K562 (cell line): ENCODE measurements around the gene KRT222. TPM values are rescaled to one million over a fixed set of nuclear protein-coding genes. Genes with fewer than 3 reads are reported as not detected.

ENCODE experiments used
- ATAC-seq: fragments of 200-7000 bp; cut with Tn5 transposase; 3 replicates; pipeline ENCODE4 v1.9.1; 2020; ENCODE audit warnings: moderate library complexity
- BruUV-seq: library from RNA; stranded (reverse); fragments of 400-500 nt; replicated peaks from 2 replicates; lab custom pipeline; 2021; lab: Mats Ljungman, UMichigan
- CTCF ChIA-PET: fragments of 300-600 bp; formaldehyde crosslinking; extraction: SDS; loops from one replicate; lab custom pipeline; 2021; ENCODE audit warnings: low intra/inter-chr PET ratio; lab: Yijun Ruan, JAX
- POLR2A ChIA-PET: fragments of 300-600, 350-650 bp; sonication (Branson Sonifier 250); formaldehyde crosslinking; extraction: SDS; loops from one replicate; lab custom pipeline; 2021; ENCODE audit warnings: antibody characterized with exemption, inconsistent platforms; lab: Yijun Ruan, JAX
- DNase-seq, 4 experiments: peaks; one replicate each; pipeline versions ENCODE4 v3.0.0 to v3.0.0-alpha.2; 2011 to 2018; ENCODE audit warnings: low spot score in 3 of 4, mixed read lengths in 3 of 4; ENCODE audit errors: extremely low read depth in 1 of 4
- FAIRE-seq: peaks from 2 replicates; lab custom pipeline; 2011; peaks lifted over from hg19 to GRCh38; lab: Jason Lieb, UNC
- H2AFZ ChIP-seq: 2 replicates; pipeline ENCODE4 v1.6.0; 2011; ENCODE audit warnings: low read depth, low read length, control low read depth, inconsistent platforms
- H3K27ac ChIP-seq: fragments of 200-600 bp; 3 replicates; pipeline ENCODE4 v1.8.0; 2011; ENCODE audit warnings: low read depth, mild to moderate bottlenecking, control low read depth, inconsistent platforms, low read length, moderate library complexity, mixed read lengths; ENCODE audit errors: extremely low read depth
- H3K27me3 ChIP-seq, 2 experiments: fragments of 300-600 bp in 1 of 2; 2 replicates in 1 of 2; 3 replicates in 1 of 2; pipeline versions ENCODE4 v1.6.0 to v1.8.0; 2011; ENCODE audit warnings: inconsistent platforms in 2 of 2, low read length in 2 of 2, mild to moderate bottlenecking in 1 of 2, mixed read lengths in 1 of 2, moderate library complexity in 1 of 2; ENCODE audit not compliant: control insufficient read depth in 2 of 2, insufficient read depth in 2 of 2
- H3K36me3 ChIP-seq: fragments of 300-600 bp; 3 replicates; pipeline ENCODE4 v1.8.0; 2011; ENCODE audit warnings: mild to moderate bottlenecking, low read length, inconsistent platforms; ENCODE audit not compliant: control insufficient read depth, insufficient read depth
- H3K4me1 ChIP-seq, 2 experiments: fragments of 200-600 bp in 1 of 2; replicated peaks in 1 of 2; 2 replicates in 1 of 2; 3 replicates in 1 of 2; pipeline versions ENCODE4 v1.5.1 to v1.8.0; 2011; ENCODE audit warnings: inconsistent platforms in 2 of 2, low read length in 2 of 2, mild to moderate bottlenecking in 1 of 2, mixed read lengths in 1 of 2, moderate library complexity in 1 of 2; ENCODE audit not compliant: control insufficient read depth in 2 of 2, insufficient read depth in 2 of 2
- H3K4me2 ChIP-seq: 2 replicates; pipeline ENCODE4 v1.6.1; 2011; ENCODE audit warnings: low read length, control low read depth, inconsistent platforms, mixed read lengths; ENCODE audit not compliant: insufficient read depth
- H3K4me3 ChIP-seq: fragments of 200-600 bp; sonication (generic), shearing (Covaris generic); 2 replicates; pipeline ENCODE4 v1.5.1; 2016; ENCODE audit warnings: control low read depth, inconsistent platforms
- H3K79me2 ChIP-seq: fragments of 200-600 bp; 3 replicates; pipeline ENCODE4 v1.8.0; 2011; ENCODE audit warnings: low read length, inconsistent platforms; ENCODE audit not compliant: control insufficient read depth, insufficient read depth
- H3K9ac ChIP-seq, 2 experiments: 2 replicates each; pipeline versions ENCODE4 v1.6.0 to v1.6.1; 2011; ENCODE audit warnings: low read depth in 2 of 2, low read length in 2 of 2, control low read depth in 1 of 2, inconsistent platforms in 1 of 2, mild to moderate bottlenecking in 1 of 2, mixed read lengths in 1 of 2; ENCODE audit not compliant: insufficient read depth in 1 of 2
- H3K9me1 ChIP-seq: one replicate; pipeline ENCODE4 v1.6.0; 2011; ENCODE audit warnings: inconsistent platforms, mild to moderate bottlenecking, low read length, moderate library complexity; ENCODE audit not compliant: control insufficient read depth, insufficient read depth
- H3K9me3 ChIP-seq: replicated peaks from 2 replicates; pipeline ENCODE4 v1.5.1; 2011; ENCODE audit warnings: low read depth, low read length, inconsistent platforms; ENCODE audit not compliant: control insufficient read depth, insufficient read depth
- H4K20me1 ChIP-seq: replicated peaks from 2 replicates; pipeline ENCODE4 v1.6.1; 2011; ENCODE audit warnings: low read length, inconsistent platforms, mixed read lengths; ENCODE audit not compliant: control insufficient read depth, insufficient read depth
- ATF1 ChIP-seq, 2 experiments: fragments of 450-650 bp in 1 of 2; IDR thresholded peaks; 2 replicates each; pipeline ENCODE4 v1.6.1; 2016; ENCODE audit warnings: missing compliant biosample characterization in 1 of 2, missing genetic modification characterization in 1 of 2
- CXXC5 ChIP-seq: fragments of 250-450 bp; sonication (Bioruptor Pico); IDR thresholded peaks from 2 replicates; pipeline ENCODE4 v1.8.0; 2022; ENCODE audit warnings: inconsistent platforms, mild to moderate bottlenecking, moderate library complexity
- KLF13 ChIP-seq: fragments of 450-650 bp; IDR thresholded peaks from 2 replicates; pipeline ENCODE4 v1.6.1; 2016; ENCODE audit warnings: missing genetic modification characterization, low read depth, mild to moderate bottlenecking, missing compliant biosample characterization, moderate library complexity, borderline replicate concordance
- NFRKB ChIP-seq: fragments of 450-650 bp; IDR thresholded peaks from 2 replicates; pipeline ENCODE4 v1.6.1; 2016; ENCODE audit warnings: low read depth
- RBM25 ChIP-seq: fragments of 200-400 bp; formaldehyde crosslinking; IDR thresholded peaks from 2 replicates; pipeline ENCODE4 v1.6.1; 2018; ENCODE audit warnings: low read length, low read depth, moderate library complexity; ENCODE audit not compliant: severe bottlenecking
- SIRT6 ChIP-seq: IDR thresholded peaks from one replicate; pipeline ENCODE4 v1.6.1; 2012; ENCODE audit warnings: low read depth, mild to moderate bottlenecking, control low read depth, inconsistent platforms, low read length, moderate library complexity
- SMC3 ChIP-seq: conservative IDR thresholded peaks from 2 replicates; pipeline ENCODE4 v1.6.1; 2011; ENCODE audit warnings: low read depth, low read length, improper control_type of control experiment; ENCODE audit not compliant: insufficient read depth
- ZNF124 ChIP-seq: sonication (generic); formaldehyde crosslinking; IDR thresholded peaks from 2 replicates; pipeline ENCODE4 v1.8.1; 2022; ENCODE audit warnings: missing genetic modification reagents
- WGBS: fragments of 100-300 bp; shearing (Covaris generic); methylation state at CpG from one replicate; pipeline ENCODE4 v1.1.6; 2016; ENCODE audit warnings: low coverage, mixed read lengths; ENCODE audit not compliant: insufficient coverage; ENCODE audit errors: missing lambda C conversion rate; 5-methylcytosine and 5-hydroxymethylcytosine counted together
- in situ Hi-C: fragments of 300-500 bp; cut with MboI; formaldehyde crosslinking; loops from 4 replicates; pipeline ENCODE4 v1.15.0; 2018; ENCODE audit warnings: inconsistent platforms, mixed read lengths
- intact Hi-C: fragments of 100-400 bp; cut with micrococcal nuclease; formaldehyde crosslinking; loops from 2 replicates; pipeline ENCODE4 v1.14.2; 2022
- polyA plus RNA-seq, 8 experiments: library from polyadenylated mRNA; depleted of rRNA in 4 of 8; stranded (reverse) in 5 of 8; unstranded in 3 of 8; fragments of >200 nt; fragmentation: Nextera tagmentation in 2 of 8; fragmentation: Illumina TruSeq in 1 of 8; extraction: Ambion mirVana in 2 of 8; extraction: Trizol in 1 of 8; gene quantifications; 2 replicates each; pipeline versions ENCODE4 v1.2.1 to v1.2.3, GENCODE V29; 2011 to 2014; ENCODE audit warnings: inconsistent platforms in 1 of 8, missing spikeins in 1 of 8
- total RNA-seq, 7 experiments: library from RNA; depleted of rRNA in 6 of 7; stranded (reverse); fragments of >200 nt in 6 of 7; fragmentation: Illumina TruSeq in 2 of 7; extraction: Trizol in 2 of 7; gene quantifications; 2 replicates each; pipeline versions ENCODE4 v1.2.1 to v1.2.3, GENCODE V29; 2011 to 2021; ENCODE audit warnings: low replicate concordance in 1 of 7

Gene KRT222
- total and polyA plus RNA-seq, 9 of the 15 experiments (the other 6 are each of a cell fraction or from before 2014, with no cell fraction given): 0.03 to 0.11 (median 0.05) TPM; not detected in 5

- 0% methylated on average over 3 of the region's 3 CpGs for WGBS
- Histone ChIP-seq H3K9me1 (no peaks in the 10 kb centered on the region), H3K36me3 (no peaks in the 10 kb centered on the region), H3K4me2 (no peak overlapping the region), H3K9me3 (no peaks in the 10 kb centered on the region), H3K4me1 (no peaks in the 10 kb centered on the region), H3K27ac (no peak overlapping the region), H3K27me3 (peaks cover 24 to 30% of the 10 kb centered on the region in 2 experiments), H2AFZ (no peak overlapping the region), H3K9ac (no peak overlapping the region), H4K20me1 (no peaks in the 10 kb centered on the region), H3K79me2 (no peaks in the 10 kb centered on the region)
- in situ Hi-C loops (no loop called here), intact Hi-C loops (no loop called here)
- ChIA-PET CTCF (no interaction called here), POLR2A (interaction anchor here (1.4 kb wide), 1 partner anchor 10 kb away, joined by 3 read pairs; no protein-coding TSS in a partner anchor)
- FAIRE-seq: no peak
- ATAC-seq: no peak
- DNase-seq: no peak
- BruUV-seq: no TSS peak
- TF ChIP-seq CXXC5 (no peak), ATF1 (CRISPR knock-in tag; IDR thresholded peaks at IDR 0.05) (no peak), ATF1 (tag; IDR thresholded peaks at IDR 0.05) (no peak)
- TF ChIP-seq, all 486 proteins: peak for 0
- H3K4me3 ChIP-seq: no peak overlapping the region
Observed at GRCh38 chr17:40702271-40702670, 37.3 kb upstream of the KRT222 start.

DNA sequence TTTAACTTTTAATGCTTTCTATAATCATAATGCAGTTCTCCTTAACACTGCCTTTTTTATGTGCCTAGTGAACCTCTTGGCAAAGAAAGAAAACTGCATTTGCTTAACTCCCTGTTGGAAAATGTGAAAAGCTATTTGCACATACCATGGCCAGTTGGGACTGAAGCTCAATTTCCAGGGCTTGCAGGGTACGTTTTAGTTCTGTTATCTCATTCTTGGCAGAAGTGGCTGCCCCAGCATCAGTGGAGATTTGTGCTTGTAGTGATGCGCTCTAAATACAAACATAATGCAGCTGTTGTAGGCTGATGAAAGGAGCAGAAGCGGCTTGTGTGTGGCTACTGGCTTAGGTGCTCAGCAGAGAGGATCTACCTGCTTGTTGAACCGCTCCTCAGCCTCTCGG lies 34.9 kb upstream of the KRT222 start:
- CTCF ChIA-PET: no interaction called here
- Histone ChIP-seq H3K27ac (no peak overlapping the region), H3K9ac (no peak overlapping the region), H3K4me1 (no peaks in the 10 kb centered on the region), H3K4me3 (no peak overlapping the region), H3K36me3 (no peaks in the 10 kb centered on the region), H3K27me3 (peaks cover 34 to 38% of the 10 kb centered on the region in 2 experiments), H3K4me2 (no peak overlapping the region), H3K79me2 (no peaks in the 10 kb centered on the region), H3K9me1 (no peaks in the 10 kb centered on the region), H2AFZ (no peak overlapping the region), H4K20me1 (no peaks in the 10 kb centered on the region), H3K9me3 (no peaks in the 10 kb centered on the region)
- in situ Hi-C loops (no loop called here), intact Hi-C loops (no loop called here)
- DNase-seq (no peak), FAIRE-seq (no peak), ATAC-seq (no peak)
- BruUV-seq: no TSS peak
- WGBS: 5% methylated on average over 5 of the region's 5 CpGs
- TF ChIP-seq NFRKB (no peak), SIRT6 (no peak), KLF13 (tag) (no peak), ZNF124 (CRISPR knock-in tag) (no peak), RBM25 (no peak), SMC3 (no peak)
- POLR2A ChIA-PET: interaction anchor here (1.1 to 1.3 kb wide), 2 partner anchors 20 to 52 kb away, joined by 3 to 4 read pairs; partner anchors contain the start of gene SMARCE1
